ENCODE data around the gene CNPY2. TPM values are rescaled to one million over a fixed set of nuclear protein-coding genes. Genes with fewer than 3 reads are reported as not detected.
"Not testable (repeated sequence)": the region's sequence is repeated elsewhere in the genome, so short reads cannot be mapped to it uniquely, and the experiment has no call there.

The CNPY2 gene
- polyA plus RNA-seq, 12 donors = 36.5 to 90.7 (median 57.4) TPM; not detected in 1

DNA sequence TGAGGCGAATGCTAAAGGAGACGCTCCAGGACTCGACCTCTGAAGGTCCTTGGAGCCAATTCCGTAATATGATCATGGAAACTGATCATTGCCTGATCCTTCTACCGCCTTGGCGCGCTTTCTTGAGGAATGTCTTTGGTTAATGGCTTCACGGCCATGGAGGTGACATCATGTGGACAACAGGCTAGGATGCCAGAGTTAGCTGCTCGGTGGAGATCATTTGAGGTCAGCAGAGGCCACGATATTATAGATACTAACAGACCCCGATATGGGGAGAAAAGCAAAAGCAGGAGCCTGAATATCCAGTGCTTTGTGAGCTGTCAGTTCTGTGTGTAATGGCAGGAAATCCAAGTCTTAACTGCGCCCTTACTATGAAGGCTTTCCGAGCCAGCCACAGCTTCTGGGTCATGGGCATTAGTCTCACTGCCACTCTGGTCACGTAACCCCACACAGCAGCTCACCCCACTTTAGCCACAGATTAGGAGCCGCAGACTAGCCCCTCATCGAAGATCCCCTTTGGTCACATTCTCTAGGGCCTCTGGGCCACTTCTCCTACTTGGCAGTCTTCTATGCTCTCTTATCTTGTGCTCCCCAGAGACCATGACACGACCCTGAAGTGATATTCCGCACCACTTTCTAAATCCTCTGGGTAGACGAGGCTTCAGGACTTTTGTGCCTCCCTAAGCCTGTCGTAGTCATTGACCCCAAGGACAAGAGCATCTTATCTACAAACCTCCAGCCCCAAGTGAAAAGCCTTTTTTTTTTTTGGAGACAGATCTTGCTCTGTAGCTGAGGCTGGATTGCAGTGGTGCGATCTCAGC lies 14.9 kb downstream of the CNPY2 start:
- DNase-seq = no peak

DNA sequence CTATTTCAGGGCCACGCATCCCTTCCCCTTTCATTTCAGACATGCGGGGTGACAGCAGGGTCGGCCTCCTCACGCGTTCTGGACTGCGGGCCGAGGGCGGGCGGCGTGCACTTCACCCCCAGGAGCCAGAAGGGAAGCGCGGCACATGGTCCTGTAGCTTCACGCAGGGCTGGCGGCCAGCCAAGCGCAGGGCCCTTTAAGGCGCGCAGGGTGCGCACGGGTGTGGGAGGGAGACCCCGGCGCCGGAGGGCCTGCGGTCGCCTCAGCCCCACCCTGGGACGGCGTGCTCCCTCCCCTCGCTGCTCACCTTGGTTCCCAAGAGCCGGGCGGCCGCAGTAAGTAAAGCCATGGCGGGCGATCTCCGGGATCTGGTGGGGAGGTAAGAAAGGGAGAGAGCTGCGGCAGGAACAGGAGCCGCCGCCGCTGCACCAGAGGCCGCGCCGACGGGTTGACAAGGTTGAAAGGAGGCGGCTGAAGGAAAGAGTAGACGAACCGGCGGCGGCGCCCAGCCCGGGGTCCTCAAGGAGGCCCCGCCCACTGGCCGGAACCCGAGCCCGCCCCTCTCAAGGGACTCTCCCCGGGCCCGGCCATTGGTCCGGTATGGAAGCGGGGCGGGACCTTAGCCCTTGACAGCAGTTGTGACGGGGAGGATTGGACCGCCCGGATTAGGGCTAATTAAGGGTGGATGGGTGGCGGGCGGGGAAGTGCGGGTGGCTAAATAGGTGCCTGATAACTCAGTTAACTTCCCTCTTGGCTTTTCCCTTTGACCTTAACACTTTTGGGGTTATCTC lies 15.7 kb downstream of the CNPY2 start, which contains the start of gene CS:
TSS of gene CS (minus strand) at position 478 of the 791 bp plus-strand sequence. CDS start at position 349, 129 bp downstream.
- DNase-seq = peak; percentile 97

- no peak for DNase-seq
Measured at GRCh38 chr12:56299308-56299852, 16.4 kb downstream of the CNPY2 start.

DNA sequence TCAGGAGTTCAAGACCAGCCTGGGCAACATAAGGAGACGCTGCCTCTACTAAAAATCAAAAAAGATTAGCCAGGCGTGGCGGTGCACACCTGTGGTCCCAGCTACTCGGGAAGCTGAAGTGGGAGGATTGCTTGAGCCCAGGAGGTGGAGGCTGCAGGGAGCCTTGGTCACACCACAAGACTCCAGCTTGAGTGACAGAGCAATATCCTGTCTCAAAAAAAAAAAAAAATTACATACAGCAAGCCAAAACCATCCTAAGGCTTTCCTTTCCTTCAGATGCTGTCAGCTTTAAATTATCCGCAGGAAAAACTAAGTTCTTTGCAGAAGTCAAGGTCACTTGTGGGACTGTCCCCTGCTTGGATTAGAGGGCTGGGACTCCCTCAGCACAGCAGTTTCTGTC lies 17.0 kb downstream of the CNPY2 start:
- no peak for DNase-seq

DNA sequence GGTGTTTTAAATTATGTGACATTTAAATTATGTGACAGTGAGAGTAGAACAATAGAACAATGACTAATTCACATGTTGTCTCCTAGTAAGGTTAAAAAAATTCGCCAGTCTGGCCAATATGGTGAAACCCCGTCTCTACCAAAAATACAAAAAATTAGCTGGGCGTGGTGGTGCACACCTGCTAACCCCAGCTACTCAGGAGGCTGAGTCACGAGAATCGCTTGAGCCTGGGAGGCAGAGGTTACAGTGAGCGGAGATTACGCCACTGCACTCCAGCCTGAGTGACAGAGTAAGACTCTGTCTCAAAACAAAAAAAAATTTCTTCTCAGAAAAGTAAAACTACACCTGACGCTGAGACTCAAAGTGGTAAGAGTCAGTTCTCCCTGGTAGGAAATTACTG lies 18.4 kb downstream of the CNPY2 start:
- no peak for DNase-seq

DNA sequence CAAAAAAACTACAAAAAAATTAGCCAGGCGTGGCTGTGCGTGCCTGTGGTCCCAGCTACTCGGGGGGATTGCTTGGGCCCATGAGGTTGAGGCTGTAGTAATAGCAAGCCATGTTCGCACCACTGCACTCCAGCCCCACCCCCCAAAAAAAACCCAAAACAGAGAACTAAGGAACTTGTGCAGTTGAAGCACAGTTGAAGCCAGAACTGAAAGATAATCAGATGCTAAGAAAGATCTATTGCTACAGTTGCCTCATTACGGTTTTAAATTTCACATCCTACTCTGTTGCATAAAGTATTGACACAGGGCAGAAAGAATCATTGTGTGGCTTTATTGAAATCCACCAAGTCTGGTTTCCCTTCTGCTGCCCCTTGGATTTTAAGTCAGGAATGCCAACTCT lies 19.5 kb downstream of the CNPY2 start:
- no peak for DNase-seq

DNA sequence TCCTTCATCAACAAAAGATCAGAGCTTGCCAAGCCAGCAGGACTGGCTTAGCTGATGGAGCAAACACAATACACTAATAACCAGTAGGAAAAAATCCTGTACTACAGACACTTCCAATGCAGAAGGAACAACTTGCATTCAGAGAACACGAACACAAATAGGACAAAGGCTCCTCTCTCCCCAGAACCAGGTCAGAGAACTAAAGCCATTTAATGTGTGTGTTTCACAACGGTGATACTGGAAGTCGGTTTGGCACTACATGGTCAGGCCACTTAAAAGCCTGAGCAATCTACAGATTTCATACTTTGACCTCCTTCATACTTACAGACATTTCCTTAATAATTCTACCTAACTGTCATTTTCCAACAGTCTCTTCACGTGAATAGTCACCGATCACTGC lies 22.0 kb downstream of the CNPY2 start:
- DNase-seq = no peak

DNA sequence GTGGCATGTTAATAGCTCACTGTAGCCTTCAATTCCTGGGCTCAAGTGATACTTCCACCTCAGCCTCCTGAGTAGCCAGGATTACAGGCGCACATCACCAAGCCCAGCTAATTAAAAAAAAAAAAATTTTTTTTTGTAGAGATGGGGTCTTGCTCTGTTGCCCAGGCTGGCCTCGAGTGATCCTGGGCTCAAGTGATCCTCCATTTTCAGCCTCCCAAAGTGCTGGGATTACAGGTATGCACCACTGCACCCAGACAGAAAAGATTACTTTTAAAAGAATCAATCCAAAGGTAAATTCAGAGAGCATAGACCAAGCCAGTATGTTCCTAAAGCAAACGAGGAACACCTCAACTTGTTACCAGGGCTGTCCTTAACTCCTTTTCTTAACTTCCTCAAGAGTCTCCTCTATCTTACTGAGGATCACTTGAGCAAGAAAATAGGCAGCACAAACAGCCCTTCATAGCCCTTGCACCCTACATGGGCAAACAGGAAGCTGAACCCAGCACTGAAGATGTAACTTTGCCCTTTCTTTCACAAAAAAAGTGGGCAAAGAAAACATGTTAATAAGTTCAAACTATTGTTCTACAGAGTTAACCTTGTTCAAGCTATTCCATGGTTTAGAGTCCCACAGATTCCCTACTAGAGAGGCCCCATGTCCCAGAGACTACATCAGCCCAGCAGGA lies 26.9 kb downstream of the CNPY2 start:
- no peak for DNase-seq

DNA sequence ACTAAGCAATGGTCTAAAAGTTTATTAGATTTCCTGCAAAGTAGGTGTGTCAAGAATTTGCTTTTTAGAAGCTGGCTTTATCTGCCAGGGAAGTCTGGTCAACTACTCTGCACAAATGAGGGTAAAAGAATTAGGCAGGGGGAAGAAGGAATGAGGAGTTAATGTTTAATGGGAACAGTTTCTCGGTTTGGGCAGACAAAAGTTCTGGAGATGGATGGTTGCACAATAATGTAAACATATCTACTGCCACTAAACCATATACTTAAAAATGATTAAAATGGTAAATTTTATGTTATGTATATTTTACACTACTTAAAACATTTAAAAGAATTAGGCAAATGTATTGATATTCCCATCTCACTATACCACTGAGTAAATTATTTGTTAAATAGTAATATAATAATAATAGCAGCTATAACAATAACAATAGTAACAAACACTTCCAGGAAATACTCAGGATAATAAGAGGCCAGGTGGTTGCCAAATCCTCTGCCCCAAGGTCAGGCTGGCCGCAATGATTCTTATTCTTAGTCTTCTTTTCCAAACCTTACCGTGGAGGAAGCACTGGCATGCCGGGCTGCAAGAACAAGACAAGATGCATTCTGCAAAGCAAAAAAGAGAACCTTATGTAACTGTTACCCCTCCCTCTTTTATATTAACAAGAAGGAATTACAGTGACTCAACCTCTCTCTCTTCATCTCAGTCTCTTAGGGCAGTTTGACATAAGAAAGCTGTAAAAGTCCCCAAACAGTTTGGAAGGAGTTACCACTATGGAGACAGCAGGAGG lies 29.6 kb downstream of the CNPY2 start:
- DNase-seq = no peak

DNA sequence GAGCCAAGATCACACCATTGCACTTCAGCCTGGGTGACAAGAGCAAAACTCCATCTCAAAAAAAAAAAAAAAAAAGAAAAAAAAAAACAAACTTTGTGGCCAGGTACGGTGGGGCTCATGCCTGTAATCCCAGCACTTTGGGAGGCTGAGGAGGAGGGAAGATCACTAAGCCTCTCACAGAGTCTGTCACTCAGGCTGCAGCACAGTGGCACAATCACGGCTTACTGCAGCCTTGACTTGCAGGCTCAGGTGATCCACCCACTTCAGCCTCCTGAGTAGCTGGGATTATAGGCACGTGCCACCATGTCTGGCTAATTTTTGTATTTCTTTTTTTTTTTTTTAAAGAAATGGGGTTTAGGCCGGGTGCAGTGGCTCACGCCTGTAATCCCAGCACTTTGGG lies 31.5 kb downstream of the CNPY2 start:
- not testable (repeated sequence) for DNase-seq

GRCh38 chr12:56282579-56282978 lies 33.2 kb downstream of the CNPY2 start:
- DNase-seq = no peak

- DNase-seq = no peak
Measured at GRCh38 chr12:56282030-56282429, 33.8 kb downstream of the CNPY2 start.

DNA sequence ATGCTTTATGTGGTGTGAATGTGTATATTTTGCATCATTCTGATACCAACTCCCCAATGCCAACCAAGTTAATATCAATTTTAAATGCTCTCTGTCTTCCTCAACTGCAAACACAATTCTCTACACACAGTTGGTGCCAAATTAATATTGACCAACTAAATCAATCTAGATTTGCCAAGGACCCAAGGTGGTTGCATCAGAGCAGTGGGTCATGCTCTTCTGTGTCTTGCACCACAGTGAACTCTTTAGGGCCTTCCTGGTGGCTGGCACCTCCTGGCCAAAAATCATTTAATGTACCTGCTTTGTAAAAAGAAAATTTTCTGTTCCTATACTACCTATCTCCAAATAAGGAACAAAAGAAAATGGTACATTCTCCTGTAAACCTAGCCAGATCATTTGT lies 34.9 kb downstream of the CNPY2 start:
- DNase-seq = no peak

DNA sequence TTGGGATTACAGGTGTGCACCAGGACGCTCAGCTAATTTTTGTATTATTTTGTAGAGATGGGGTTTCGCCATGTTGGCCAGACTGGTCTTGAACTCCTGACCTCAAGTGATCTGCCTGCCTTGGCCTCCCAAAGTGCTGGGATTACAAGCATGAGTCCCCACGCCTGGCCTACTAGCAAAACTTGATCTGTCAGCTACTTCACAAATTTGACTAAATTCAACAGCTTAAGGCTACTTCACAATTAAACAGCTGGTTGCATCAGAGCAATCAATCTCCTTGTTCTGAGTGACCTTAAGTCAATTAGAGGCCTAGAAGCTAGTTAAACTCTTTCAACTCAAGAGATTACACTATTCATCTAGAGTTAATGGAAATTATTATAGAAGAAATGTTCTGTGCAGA lies 36.9 kb downstream of the CNPY2 start:
- no peak for DNase-seq

GRCh38 chr12:56274299-56274698 lies 41.5 kb downstream of the CNPY2 start:
- DNase-seq = no peak

DNA sequence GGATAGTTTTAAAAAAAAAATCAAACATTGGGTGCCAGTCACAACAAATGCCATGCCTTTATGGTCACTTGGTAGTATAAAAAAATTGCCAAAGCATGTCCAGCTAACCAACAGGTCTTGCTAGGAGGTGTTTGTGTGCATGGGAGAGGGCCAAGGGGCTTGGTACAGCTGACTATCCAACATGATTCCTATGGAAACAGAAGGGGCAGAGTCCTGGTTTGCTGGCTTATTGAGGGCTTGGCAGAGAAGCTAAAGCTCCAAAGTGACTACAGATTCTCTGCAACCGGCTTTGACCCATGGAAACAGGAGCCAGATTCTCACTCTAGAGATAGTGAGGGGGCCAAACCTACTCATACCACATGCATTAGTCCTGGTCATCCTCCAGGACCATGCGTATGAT lies 43.3 kb downstream of the CNPY2 start:
- DNase-seq = not testable (repeated sequence)

GRCh38 chr12:56271031-56271430 lies 44.8 kb downstream of the CNPY2 start:
- DNase-seq = no peak

GRCh38 chr12:56267443-56268071 lies 48.2 kb downstream of the CNPY2 start:
- DNase-seq = no peak

DNA sequence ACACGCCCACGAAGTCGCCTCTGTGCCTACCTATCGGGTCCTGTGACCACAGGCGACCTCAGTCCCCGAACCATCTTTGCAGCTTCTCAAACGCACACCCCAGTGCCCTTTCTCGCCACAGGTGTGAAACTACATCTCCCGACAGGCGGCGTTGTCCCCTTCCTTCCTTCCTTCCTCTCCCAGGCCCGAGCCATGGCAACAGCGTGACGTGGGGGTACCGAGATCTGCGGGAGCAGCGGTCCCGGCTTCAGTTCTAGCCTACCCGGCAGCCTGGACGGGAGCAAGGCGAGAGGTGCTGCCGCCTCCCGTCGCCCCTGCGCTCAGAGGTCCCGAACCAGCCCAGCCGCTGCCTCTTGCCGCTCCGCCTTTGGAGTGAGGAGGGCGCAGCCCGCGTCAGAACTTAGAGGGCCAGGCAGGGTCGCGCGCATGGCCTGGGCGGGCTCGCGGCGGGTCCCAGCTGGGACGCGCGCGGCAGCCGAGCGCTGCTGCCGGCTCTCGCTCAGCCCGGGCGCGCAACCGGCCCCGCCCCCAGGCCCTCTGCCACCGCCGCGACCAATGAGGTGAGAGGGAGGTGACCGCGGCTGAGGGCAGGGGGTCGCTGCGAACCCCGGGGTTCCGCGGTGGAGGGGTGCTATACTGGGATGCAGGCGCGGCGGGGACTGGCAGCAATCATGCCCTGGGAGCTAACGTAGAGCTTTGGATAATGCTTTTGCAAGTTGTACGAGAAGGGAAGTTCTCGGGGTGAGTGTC lies 48.9 kb downstream of the CNPY2 start, which contains the start of gene COQ10A:
TSS of gene COQ10A (plus strand) at position 250 of the 750 bp plus-strand sequence. CDS start at position 427, 177 bp downstream.
- peak; percentile 91 for DNase-seq

Data from muscle of arm (tissue), 12 donors.